CD4-positive, CD25-positive, alpha-beta regulatory T cell (primary cell): ENCODE results near the gene DNASE1L3. TPM values are rescaled to one million over a fixed set of nuclear protein-coding genes. Genes with fewer than 3 reads are reported as not detected.

Experiments
- ATAC-seq, 2 donors: fragments of 150-1000 bp; cut with Tn5 transposase; one replicate each; pipeline ENCODE4 v1.10.0; 2021; ENCODE audit warnings: low read depth in 2 of 2, moderate number of reproducible peaks in 2 of 2, moderate library complexity in 1 of 2
- DNase-seq, 3 donors: peaks; one replicate each; pipeline versions ENCODE4 v3.0.0 to v3.0.0-alpha.2; 2012 to 2022; ENCODE audit warnings: mixed read lengths in 1 of 3
- H3K27ac ChIP-seq: one replicate; pipeline ENCODE4 v1.7.0; 2013; ENCODE audit warnings: mild to moderate bottlenecking, low read length; ENCODE audit not compliant: insufficient read depth, poor library complexity, severe bottlenecking
- H3K27me3 ChIP-seq: one replicate; pipeline ENCODE4 v1.7.0; 2013; ENCODE audit warnings: low read length; ENCODE audit not compliant: control insufficient read depth, insufficient read depth
- H3K36me3 ChIP-seq: one replicate; pipeline ENCODE4 v1.7.0; 2013; ENCODE audit warnings: mild to moderate bottlenecking, low read length, moderate library complexity; ENCODE audit not compliant: control insufficient read depth, insufficient read depth
- H3K4me1 ChIP-seq: 2 replicates; pipeline ENCODE4 v1.7.0; 2013; ENCODE audit warnings: mild to moderate bottlenecking, low read length; ENCODE audit not compliant: insufficient read depth, control insufficient read depth, poor library complexity, severe bottlenecking
- H3K4me3 ChIP-seq: one replicate; pipeline ENCODE4 v1.7.0; 2013; ENCODE audit warnings: low read depth, mild to moderate bottlenecking, low read length, moderate library complexity
- H3K9me3 ChIP-seq, 2 experiments: 1 replicate in 1 of 2; 2 replicates in 1 of 2; pipeline ENCODE4 v1.7.0; 2013; ENCODE audit warnings: low read length in 2 of 2, mild to moderate bottlenecking in 1 of 2, moderate library complexity in 1 of 2; ENCODE audit not compliant: control insufficient read depth in 2 of 2
- H3K27ac Mint-ChIP-seq, 3 donors: one replicate each; pipeline ENCODE4 v1.8.0; 2020 to 2022; ENCODE audit warnings: mild to moderate bottlenecking in 3 of 3, mixed read lengths in 3 of 3, moderate library complexity in 2 of 3
- H3K27me3 Mint-ChIP-seq: one replicate; pipeline ENCODE4 v1.8.0; 2022; ENCODE audit warnings: mild to moderate bottlenecking, mixed read lengths
- H3K36me3 Mint-ChIP-seq: one replicate; pipeline ENCODE4 v1.8.0; 2020; ENCODE audit warnings: mixed read lengths
- H3K4me1 Mint-ChIP-seq, 4 donors: one replicate each; pipeline ENCODE4 v1.8.0; 2020 to 2022; ENCODE audit warnings: mixed read lengths in 4 of 4, mild to moderate bottlenecking in 1 of 4
- H3K4me3 Mint-ChIP-seq, 4 donors: one replicate each; pipeline ENCODE4 v1.8.0; 2020 to 2022; ENCODE audit warnings: mild to moderate bottlenecking in 4 of 4, mixed read lengths in 4 of 4, moderate library complexity in 3 of 4
- H3K9me3 Mint-ChIP-seq, 7 donors: one replicate each; pipeline ENCODE4 v1.8.0; 2020 to 2022; ENCODE audit warnings: mixed read lengths in 7 of 7, mild to moderate bottlenecking in 3 of 7, moderate library complexity in 2 of 7
- polyA plus RNA-seq, 4 donors: library from polyadenylated mRNA; unstranded; fragments of 300-500 nt; fragmentation: Illumina TruSeq; gene quantifications; one replicate each; pipeline ENCODE4 v1.2.3, GENCODE V29; 2021
- total RNA-seq: library from RNA; stranded (reverse); gene quantifications from one replicate; pipeline ENCODE4 v1.2.3, GENCODE V29; 2022

DNASE1L3 gene
- total and polyA plus RNA-seq, 5 donors from 2014 or later = 0.14 TPM; not detected in 4

DNA sequence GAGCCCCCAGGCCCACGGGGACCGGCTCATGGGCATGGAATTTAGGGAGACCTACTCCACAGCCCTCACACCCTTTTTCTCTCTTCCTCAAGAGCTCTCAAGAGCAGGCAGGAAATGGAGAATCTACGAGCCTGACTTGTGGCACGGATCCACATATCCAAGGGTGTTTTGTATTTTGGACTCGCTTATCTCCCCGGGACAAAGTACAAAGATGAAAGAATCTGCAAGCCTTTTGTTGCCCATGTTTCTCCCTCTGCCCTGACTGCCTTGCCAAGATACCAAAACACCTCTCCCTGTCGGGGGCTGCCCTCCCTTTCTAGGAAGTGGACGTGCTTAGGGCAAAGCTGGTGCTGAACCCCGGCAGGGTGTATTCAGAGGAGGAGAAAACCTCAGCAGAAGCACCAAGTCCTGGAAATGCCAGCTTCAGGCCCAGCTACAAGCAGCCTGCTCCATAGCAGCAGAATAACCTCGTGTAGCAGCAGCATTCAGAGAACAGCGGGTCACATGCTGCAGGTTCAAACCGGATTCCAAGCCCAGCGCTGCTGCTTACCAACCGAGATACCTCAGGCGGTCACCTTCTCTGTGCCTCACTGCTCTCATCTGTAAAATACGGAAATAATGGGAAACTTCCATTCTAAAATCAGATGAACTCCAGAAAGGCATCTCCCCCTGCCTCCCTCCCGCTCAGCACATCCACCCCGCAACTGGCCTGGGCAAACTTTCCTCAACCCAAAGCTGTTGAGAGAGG, 35.2 kb downstream of the DNASE1L3 start:
- ATAC-seq = no peak
- H3K36me3 Mint-ChIP-seq = peaks cover under 1% of the 10 kb centered on the region
- peaks cover 10% of the 10 kb centered on the region for H3K27me3 Mint-ChIP-seq
- H3K4me1 Mint-ChIP-seq = peaks cover 0 to 13% (median 6%) of the 10 kb centered on the region in 4 donors
- Histone ChIP-seq H3K36me3 (no peaks in the 10 kb centered on the region), H3K27me3 (no peaks in the 10 kb centered on the region), H3K27ac (no peak overlapping the region), H3K4me3 (no peak overlapping the region), H3K9me3 (no peaks in the 10 kb centered on the region), H3K4me1 (peaks cover 11% of the 10 kb centered on the region)
- no peak for DNase-seq
- H3K27ac Mint-ChIP-seq = peak overlapping the region in 1 of 3 donors; percentile 44
- peak overlapping the region in 1 of 4 donors; percentile 43 for H3K4me3 Mint-ChIP-seq
- H3K9me3 Mint-ChIP-seq = no peaks in the 10 kb centered on the region

DNA sequence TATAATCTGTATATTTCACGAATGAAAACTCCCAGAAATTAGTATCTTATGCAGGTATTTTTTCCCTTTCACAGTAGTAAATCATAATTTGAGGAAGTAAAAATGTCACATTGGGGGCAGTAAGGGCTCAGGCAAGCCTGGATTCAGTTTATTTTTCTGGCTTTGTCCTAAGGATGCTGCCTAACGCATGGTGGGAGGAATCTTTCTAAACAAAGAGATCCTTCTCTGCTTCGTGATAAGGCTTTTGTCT, 35.7 kb downstream of the DNASE1L3 start:
- Histone ChIP-seq H3K4me3 (no peak overlapping the region), H3K9me3 (no peaks in the 10 kb centered on the region), H3K27me3 (no peaks in the 10 kb centered on the region), H3K27ac (no peak overlapping the region), H3K36me3 (no peaks in the 10 kb centered on the region), H3K4me1 (peaks cover 11% of the 10 kb centered on the region)
- peaks cover 4% of the 10 kb centered on the region for H3K36me3 Mint-ChIP-seq
- peaks cover 8% of the 10 kb centered on the region for H3K27me3 Mint-ChIP-seq
- no peak for ATAC-seq
- H3K4me1 Mint-ChIP-seq = peaks cover 0 to 13% (median 6%) of the 10 kb centered on the region in 4 donors
- H3K4me3 Mint-ChIP-seq = no peak overlapping the region
- no peak for DNase-seq
- peak overlapping the region in 1 of 3 donors; percentile 44 for H3K27ac Mint-ChIP-seq
- H3K9me3 Mint-ChIP-seq = no peaks in the 10 kb centered on the region

DNA sequence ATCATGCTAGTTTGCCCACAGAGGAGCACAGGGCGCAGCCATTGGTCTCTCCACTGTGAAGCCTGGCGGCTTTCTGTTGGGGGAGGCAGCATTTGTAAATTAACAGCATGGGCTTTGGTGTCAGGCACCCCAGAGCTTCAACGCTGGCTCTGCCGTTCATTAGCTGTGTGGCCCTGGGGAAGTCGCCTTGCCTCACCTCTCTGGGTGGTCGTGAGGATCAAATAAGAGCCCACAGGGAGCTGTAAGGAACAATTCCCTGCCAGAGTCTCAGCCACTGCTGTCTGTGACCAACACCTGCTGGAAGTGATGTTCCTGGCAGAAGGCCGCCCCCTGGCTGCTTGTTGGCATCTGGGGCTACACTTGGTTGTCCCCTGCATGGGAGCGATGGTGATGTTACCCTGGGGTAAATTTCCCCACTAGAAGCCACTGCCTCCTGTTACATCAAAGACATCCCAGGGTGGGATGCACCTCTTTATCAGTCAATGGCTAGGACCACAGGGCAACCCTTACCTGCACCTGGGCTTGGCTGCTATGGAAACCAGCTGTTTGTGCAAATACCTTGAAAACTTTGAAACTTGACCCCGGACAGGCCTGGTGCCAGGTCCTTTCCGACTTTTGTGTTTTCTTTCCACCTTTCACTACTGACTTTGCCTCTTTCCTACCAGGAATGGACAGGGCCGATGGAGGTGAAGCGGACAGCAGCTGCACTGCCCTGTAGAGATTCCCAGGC, 36.9 kb downstream of the DNASE1L3 start:
- ATAC-seq (no peak), DNase-seq (peak; percentile 8 to 50 (median 45))
- Histone ChIP-seq H3K4me1 (peaks cover 11% of the 10 kb centered on the region), H3K27me3 (no peaks in the 10 kb centered on the region), H3K36me3 (no peaks in the 10 kb centered on the region), H3K9me3 (no peaks in the 10 kb centered on the region), H3K27ac (no peak overlapping the region), H3K4me3 (no peak overlapping the region)
- H3K27ac Mint-ChIP-seq = no peak overlapping the region
- H3K36me3 Mint-ChIP-seq = peaks cover 10% of the 10 kb centered on the region
- peaks cover 0 to 12% (median 6%) of the 10 kb centered on the region in 4 donors for H3K4me1 Mint-ChIP-seq
- no peak overlapping the region for H3K4me3 Mint-ChIP-seq
- H3K9me3 Mint-ChIP-seq = no peaks in the 10 kb centered on the region
- peaks cover 8% of the 10 kb centered on the region for H3K27me3 Mint-ChIP-seq

DNA sequence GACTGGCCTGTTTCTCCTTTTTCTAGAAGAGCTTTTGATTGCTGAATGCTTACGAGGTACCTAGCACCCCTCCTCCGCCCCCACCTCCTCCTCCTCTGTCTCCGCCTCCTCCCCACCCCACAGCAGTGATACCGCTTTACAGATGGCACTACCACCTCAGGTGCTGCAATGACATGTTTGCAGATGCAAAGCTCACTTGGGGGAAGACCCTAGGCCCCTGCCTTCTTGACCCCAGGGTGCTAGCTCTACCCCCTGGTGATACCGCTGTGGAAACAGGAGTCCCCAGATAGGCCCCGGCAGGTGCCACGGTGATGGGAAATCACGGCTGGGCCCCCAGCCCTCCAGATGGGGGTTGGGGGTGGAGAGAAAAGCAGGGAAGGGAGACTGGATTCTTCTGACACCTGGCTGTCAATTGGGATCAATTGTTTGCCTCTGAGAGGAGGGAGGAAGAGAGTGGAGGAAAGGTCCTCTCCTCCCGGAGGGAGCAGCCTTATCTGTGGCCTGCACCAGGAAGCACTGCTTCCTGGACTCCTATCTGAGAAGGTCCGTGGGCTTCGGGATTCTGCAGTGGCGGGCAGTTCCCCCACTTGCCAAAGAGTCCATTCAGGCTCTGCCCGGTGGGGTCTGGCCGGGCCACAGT, 37.6 kb downstream of the DNASE1L3 start:
- DNase-seq (no peak), ATAC-seq (no peak)
- peaks cover 17% of the 10 kb centered on the region for H3K36me3 Mint-ChIP-seq
- no peak overlapping the region for H3K27ac Mint-ChIP-seq
- peaks cover 0 to 5% (median 1%) of the 10 kb centered on the region in 4 donors for H3K4me1 Mint-ChIP-seq
- Histone ChIP-seq H3K9me3 (no peaks in the 10 kb centered on the region), H3K36me3 (no peaks in the 10 kb centered on the region), H3K27me3 (no peaks in the 10 kb centered on the region), H3K4me3 (no peak overlapping the region), H3K27ac (no peak overlapping the region), H3K4me1 (peaks cover 9% of the 10 kb centered on the region)
- peaks cover 8% of the 10 kb centered on the region for H3K27me3 Mint-ChIP-seq
- H3K9me3 Mint-ChIP-seq = no peaks in the 10 kb centered on the region
- H3K4me3 Mint-ChIP-seq = no peak overlapping the region

DNA sequence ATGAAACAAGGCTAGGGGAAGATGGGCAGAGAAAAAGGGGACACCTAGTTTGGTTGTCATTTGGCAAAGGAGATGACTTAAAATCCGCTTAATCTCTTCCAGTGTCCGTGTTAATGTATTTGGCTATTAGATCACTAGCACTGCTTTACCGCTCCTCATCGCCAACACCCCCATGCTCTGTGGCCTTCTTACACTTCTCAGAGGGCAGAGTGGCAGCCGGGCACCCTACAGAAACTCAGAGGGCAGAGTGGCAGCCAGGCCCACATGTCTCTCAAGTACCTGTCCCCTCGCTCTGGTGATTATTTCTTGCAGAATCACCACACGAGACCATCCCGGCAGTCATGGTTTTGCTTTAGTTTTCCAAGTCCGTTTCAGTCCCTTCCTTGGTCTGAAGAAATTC, 39.6 kb downstream of the DNASE1L3 start:
- H3K36me3 Mint-ChIP-seq = peaks cover 18% of the 10 kb centered on the region
- H3K27ac Mint-ChIP-seq = peak overlapping the region in 2 of 3 donors; percentile 57 to 76
- H3K4me1 Mint-ChIP-seq = no peaks in the 10 kb centered on the region
- no peak overlapping the region for H3K4me3 Mint-ChIP-seq
- H3K27me3 Mint-ChIP-seq = peaks cover 2% of the 10 kb centered on the region
- Histone ChIP-seq H3K27ac (no peak overlapping the region), H3K4me3 (no peak overlapping the region), H3K27me3 (no peaks in the 10 kb centered on the region), H3K9me3 (no peaks in the 10 kb centered on the region), H3K4me1 (no peaks in the 10 kb centered on the region), H3K36me3 (peaks cover 2% of the 10 kb centered on the region)
- no peaks in the 10 kb centered on the region for H3K9me3 Mint-ChIP-seq
- DNase-seq = no peak
- ATAC-seq = no peak

DNA sequence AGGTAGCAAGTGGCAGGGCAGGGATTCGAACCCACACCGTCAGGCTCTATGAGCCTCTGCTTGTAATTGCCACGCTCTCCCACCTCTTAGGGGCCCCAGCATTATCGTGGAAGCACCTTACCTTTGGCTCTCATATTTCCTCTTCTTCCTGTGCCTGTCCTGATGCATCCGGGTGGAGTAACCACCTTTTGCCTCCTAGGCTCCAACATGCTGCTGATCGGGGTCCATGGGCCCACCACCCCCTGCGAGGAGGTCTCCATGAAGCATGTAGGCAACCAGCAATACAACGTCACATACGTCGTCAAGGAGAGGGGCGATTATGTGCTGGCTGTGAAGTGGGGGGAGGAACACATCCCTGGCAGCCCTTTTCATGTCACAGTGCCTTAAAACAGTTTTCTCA, 40.4 kb downstream of the DNASE1L3 start:
- ATAC-seq (no peak), DNase-seq (no peak)
- H3K9me3 ChIP-seq = no peaks in the 10 kb centered on the region
- no peaks in the 10 kb centered on the region for H3K27me3 Mint-ChIP-seq
- H3K36me3 ChIP-seq = peaks cover 6% of the 10 kb centered on the region
- no peak overlapping the region for H3K27ac ChIP-seq
- no peaks in the 10 kb centered on the region for H3K4me1 Mint-ChIP-seq
- H3K4me1 ChIP-seq = no peaks in the 10 kb centered on the region
- no peak overlapping the region for H3K4me3 Mint-ChIP-seq
- no peaks in the 10 kb centered on the region for H3K27me3 ChIP-seq
- H3K9me3 Mint-ChIP-seq = no peaks in the 10 kb centered on the region
- H3K27ac Mint-ChIP-seq = peak overlapping the region in 1 of 3 donors; percentile 57
- H3K36me3 Mint-ChIP-seq = peaks cover 18% of the 10 kb centered on the region
- no peak overlapping the region for H3K4me3 ChIP-seq

DNA sequence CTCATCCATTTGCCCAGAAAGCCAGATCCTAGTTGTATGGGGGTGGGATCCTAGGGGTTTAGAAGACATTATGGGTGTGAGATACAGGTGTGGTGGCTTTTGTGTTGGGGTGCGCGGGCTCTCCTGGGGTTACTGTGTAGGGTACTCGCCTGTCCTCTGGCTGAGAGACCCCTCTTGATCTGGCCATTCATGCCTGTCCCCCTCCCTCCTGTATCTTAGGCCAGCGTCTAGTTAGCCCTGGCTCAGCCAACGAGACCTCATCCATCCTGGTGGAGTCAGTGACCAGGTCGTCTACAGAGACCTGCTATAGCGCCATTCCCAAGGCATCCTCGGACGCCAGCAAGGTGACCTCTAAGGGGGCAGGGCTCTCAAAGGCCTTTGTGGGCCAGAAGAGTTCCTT, 41.4 kb downstream of the DNASE1L3 start:
- no peak overlapping the region for H3K27ac ChIP-seq
- no peaks in the 10 kb centered on the region for H3K9me3 ChIP-seq
- Mint-ChIP-seq H3K27ac (peak overlapping the region in 1 of 3 donors; percentile 46), H3K9me3 (no peaks in the 10 kb centered on the region), H3K36me3 (peaks cover 18% of the 10 kb centered on the region), H3K4me3 (no peak overlapping the region), H3K4me1 (no peaks in the 10 kb centered on the region), H3K27me3 (no peaks in the 10 kb centered on the region)
- no peak overlapping the region for H3K4me3 ChIP-seq
- ATAC-seq = no peak
- H3K36me3 ChIP-seq = peaks cover 14% of the 10 kb centered on the region
- H3K4me1 ChIP-seq = no peaks in the 10 kb centered on the region
- H3K27me3 ChIP-seq = no peaks in the 10 kb centered on the region
- DNase-seq = no peak
